Activated T-cell treated with anti-CD3 and anti-CD28 coated beads, Interleukin-2, amount 50 U/mL, for 24 hours (primary cell): ENCODE data around the gene PKIG.

ENCODE experiments used
- DNase-seq: peaks from one replicate; pipeline ENCODE4 v3.0.0-alpha.2; 2020
- H3K27ac Mint-ChIP-seq: 2 replicates; pipeline ENCODE4 v1.8.0; 2020; ENCODE audit warnings: mild to moderate bottlenecking, mixed read lengths
- H3K27me3 Mint-ChIP-seq: 2 replicates; pipeline ENCODE4 v1.8.0; 2020; ENCODE audit warnings: mixed read lengths
- H3K36me3 Mint-ChIP-seq: 2 replicates; pipeline ENCODE4 v1.8.0; 2020; ENCODE audit warnings: low read depth, mixed read lengths
- H3K4me1 Mint-ChIP-seq: 2 replicates; pipeline ENCODE4 v1.8.0; 2020; ENCODE audit warnings: low read depth, mixed read lengths
- H3K4me3 Mint-ChIP-seq: 2 replicates; pipeline ENCODE4 v1.8.0; 2020; ENCODE audit warnings: mild to moderate bottlenecking, moderate library complexity, mixed read lengths
- H3K9me3 Mint-ChIP-seq: 2 replicates; pipeline ENCODE4 v1.8.0; 2020; ENCODE audit warnings: mixed read lengths

PKIG gene

DNA sequence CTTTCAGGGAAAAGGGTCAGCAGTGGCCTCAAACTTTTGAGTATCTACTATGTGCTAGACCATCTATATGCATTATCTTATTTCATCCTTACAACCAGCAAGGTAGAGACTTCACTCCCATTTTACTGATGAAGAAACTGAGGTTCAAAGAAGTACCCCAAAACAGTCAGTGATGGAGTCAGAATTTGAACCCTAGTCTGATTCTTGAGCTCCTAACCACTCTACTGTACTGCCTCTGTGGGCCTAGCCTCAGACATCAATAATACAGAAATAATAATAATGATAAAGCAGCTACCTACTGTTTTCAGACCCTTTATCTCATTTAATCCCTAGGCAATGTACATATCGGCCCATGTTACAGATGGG lies 60.8 kb downstream of the PKIG start:
- H3K4me3 Mint-ChIP-seq: no peak overlapping the region
- H3K9me3 Mint-ChIP-seq: no peaks in the 10 kb centered on the region
- H3K4me1 Mint-ChIP-seq: peaks cover 64% of the 10 kb centered on the region
- peaks cover 8% of the 10 kb centered on the region for H3K36me3 Mint-ChIP-seq
- DNase-seq: no peak
- H3K27me3 Mint-ChIP-seq: no peaks in the 10 kb centered on the region
- H3K27ac Mint-ChIP-seq: peak overlapping the region; percentile 89

DNA sequence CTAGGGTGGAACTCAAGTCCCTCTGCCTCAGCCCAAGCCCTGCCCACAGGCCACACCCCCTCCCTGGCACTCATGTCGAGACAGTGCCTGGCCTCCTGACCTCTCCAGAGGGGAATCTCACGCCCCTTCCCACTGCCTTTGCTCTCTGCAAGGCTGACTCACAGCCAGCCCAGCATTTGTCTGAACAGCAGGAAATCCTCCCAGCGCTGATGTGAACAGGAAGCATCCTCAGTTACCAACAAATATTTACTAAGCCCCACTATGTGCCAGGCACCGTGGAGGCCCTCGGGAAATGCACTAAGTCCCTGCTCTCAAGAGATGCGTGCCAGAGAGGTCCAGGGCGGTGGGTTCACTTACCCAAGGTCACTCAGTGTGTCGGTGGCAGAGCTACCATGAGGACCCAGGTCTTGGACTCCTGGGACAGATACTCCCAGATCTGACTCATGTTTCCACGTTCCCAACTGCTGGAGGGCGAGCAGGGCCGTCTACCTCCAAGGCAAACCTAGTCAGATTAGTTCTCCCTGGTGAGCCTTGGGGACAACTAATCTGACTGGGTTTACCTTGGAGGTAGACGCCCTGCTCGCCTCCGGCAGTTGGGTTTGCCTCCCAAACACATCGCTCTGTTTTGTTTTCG lies 61.3 kb downstream of the PKIG start:
- peaks cover 7% of the 10 kb centered on the region for H3K36me3 Mint-ChIP-seq
- DNase-seq: peak; percentile 45
- H3K4me3 Mint-ChIP-seq: peak overlapping the region; percentile 15
- H3K9me3 Mint-ChIP-seq: no peaks in the 10 kb centered on the region
- H3K27ac Mint-ChIP-seq: peak overlapping the region; percentile 89
- H3K4me1 Mint-ChIP-seq: peaks cover 70% of the 10 kb centered on the region
- no peaks in the 10 kb centered on the region for H3K27me3 Mint-ChIP-seq

DNA sequence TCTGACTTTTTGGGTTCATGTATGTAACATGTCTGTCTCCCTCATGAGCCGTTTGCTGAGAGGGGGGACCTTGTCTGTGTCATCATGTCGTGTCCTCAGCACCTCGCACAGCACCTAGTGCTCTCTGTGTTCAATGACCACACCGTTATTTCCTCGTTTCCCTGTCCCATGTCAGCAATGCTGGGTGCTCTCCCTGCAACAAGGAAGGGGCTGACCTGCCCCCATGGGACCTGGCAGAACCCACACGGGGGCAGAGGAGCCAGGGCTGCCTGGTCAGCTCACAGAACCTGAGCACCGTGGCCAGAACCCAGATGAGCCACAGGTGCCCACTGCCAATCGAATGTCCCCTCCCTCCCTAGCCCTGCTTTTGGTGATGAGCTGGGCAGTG lies 61.8 kb downstream of the PKIG start:
- peak overlapping the region; percentile 87 for H3K27ac Mint-ChIP-seq
- H3K4me3 Mint-ChIP-seq: no peak overlapping the region
- H3K36me3 Mint-ChIP-seq: peaks cover 3% of the 10 kb centered on the region
- peaks cover 75% of the 10 kb centered on the region for H3K4me1 Mint-ChIP-seq
- no peaks in the 10 kb centered on the region for H3K27me3 Mint-ChIP-seq
- no peaks in the 10 kb centered on the region for H3K9me3 Mint-ChIP-seq
- peak; percentile 38 for DNase-seq

DNA sequence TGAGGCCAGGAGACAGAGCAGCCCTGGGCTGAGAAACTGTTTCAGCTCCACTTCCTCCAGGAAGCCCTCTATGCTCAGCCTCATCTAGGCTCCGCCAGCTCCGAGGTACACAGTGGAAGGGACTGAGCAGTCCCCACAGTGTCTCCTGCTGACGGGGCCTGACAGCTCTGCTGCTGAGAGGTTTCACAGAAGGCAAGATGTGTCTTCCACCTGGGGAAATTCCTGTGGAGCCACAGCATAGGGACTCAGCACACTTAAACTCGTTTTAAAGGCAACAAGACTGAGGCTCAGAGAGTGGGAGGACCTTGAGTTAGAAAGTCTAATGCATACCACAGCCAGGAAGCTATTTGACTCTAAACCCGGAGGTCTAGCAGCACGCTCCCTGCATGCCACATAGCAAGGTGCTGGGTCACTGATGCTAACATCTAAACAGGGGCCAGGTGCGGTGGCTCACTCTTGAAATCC lies 62.3 kb downstream of the PKIG start:
- peak overlapping the region; percentile 20 for H3K4me3 Mint-ChIP-seq

DNA sequence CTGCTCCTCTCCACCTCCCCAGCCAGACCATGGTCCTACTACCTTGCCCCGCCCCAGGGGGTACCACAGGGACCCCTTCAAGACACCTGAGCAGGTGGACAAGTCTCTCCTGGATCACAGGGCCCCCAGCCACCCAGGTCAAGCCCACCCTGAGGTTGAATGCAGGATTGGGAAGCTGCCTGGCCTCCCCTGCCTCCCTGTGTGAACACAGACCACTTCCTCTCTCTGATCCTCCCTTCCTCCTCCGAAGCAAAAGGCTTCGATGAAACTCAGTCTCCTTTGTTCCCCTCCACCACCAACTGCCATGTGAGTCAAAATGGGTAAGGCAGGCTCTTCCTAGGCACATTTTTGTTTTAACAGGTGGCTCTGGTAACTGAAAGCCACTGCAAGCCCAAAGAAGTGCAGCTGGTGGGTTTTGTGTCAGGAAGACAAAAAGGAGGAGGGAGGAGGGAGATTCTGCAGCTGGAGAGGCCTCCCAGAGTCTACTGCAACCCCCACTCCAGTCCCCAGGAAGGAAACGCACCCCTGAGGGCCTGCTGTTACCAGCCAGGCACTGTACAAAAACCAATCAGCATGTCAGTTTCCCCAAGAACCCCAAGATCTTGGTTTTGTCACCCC lies 63.8 kb downstream of the PKIG start:
- H3K36me3 Mint-ChIP-seq: peaks cover 2% of the 10 kb centered on the region
- no peaks in the 10 kb centered on the region for H3K9me3 Mint-ChIP-seq
- peak overlapping the region; percentile 2 for H3K4me3 Mint-ChIP-seq
- DNase-seq: peak; percentile 44
- peaks cover 91% of the 10 kb centered on the region for H3K4me1 Mint-ChIP-seq
- no peaks in the 10 kb centered on the region for H3K27me3 Mint-ChIP-seq
- peak overlapping the region; percentile 73 for H3K27ac Mint-ChIP-seq

More for the DNA sequence above, 62.3 kb downstream of the PKIG start:
- Mint-ChIP-seq H3K27me3 (no peaks in the 10 kb centered on the region), H3K27ac (peak overlapping the region; percentile 87), H3K36me3 (peaks cover 1% of the 10 kb centered on the region), H3K4me1 (peaks cover 78% of the 10 kb centered on the region), H3K9me3 (no peaks in the 10 kb centered on the region)
- DNase-seq: peak; percentile 58

DNA sequence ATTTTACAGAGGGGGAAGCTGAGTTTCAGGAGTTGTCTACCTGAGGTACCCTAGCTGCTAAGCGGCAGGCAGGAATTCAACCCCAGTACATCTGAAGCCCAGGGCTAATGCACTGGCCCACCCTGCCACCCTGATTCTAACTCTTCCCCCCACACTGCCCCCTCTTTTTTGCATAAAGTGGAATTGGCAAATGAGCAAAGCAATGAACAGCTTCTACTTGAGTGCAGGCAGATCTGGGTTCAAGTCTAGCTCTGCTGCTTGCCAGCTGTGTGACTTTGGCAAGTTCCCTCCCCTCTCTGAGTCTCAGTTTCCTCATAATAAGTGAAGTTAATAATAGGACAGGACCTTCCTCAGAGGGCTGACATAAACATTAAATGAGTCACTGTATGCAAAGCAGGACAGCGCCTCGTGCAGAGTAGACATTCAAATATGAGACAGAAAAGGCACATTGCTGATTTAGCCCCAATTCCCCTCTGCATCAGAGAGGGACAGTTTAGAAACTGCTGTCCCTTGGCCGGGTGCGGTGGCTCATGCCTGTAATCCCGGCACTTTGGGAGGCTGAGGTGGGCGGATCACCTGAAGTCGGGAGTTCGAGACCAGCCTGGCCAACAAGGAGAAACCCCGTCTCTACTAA lies 64.4 kb downstream of the PKIG start:
- Mint-ChIP-seq H3K36me3 (peaks cover 2% of the 10 kb centered on the region), H3K27me3 (no peaks in the 10 kb centered on the region), H3K4me3 (no peak overlapping the region), H3K9me3 (no peaks in the 10 kb centered on the region), H3K27ac (peak overlapping the region; percentile 73), H3K4me1 (peaks cover 87% of the 10 kb centered on the region)
- DNase-seq: no peak

DNA sequence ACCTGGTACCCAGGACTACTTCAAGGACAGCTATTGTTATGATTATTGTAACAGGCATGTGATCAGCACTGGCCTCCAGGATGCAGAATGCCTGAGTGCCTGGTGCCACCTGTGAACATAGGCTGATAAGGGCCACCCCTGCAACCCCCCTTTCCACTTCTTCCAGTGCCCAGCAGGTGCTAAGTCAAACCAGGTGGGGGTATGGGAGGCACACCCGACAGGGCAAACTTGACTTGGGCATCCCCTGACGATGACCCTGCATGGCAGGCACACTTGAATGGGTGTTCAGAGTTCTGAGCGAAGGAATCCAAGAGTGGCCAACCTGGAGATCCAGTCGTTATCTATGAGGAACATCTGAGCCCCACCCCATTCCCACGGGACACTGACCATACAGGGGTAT lies 65.7 kb downstream of the PKIG start:
- no peak for DNase-seq
- Mint-ChIP-seq H3K27ac (peak overlapping the region; percentile 22), H3K9me3 (no peaks in the 10 kb centered on the region), H3K36me3 (peaks cover 2% of the 10 kb centered on the region), H3K27me3 (no peaks in the 10 kb centered on the region), H3K4me1 (peaks cover 82% of the 10 kb centered on the region), H3K4me3 (no peak overlapping the region)

DNA sequence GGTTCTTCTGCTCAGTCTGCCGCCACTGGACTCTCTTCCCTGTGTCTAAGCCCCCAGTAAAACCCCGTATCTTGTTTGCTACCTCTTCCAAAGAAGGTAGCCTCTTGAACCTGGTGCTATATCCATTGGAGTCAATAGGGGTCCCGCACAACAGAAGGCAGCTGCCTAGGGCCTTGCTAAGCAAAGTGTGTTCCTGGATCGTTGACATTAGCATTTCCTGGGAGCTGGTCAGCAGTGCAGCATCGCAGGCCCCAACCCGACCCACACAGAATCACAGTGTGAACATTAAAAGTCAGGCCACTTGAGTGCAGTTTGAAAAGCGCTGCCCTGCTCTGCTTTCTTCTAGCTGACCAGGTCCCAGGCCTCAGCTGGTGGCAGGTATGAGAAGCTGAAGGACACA lies 66.2 kb downstream of the PKIG start:
- H3K4me1 Mint-ChIP-seq: peaks cover 80% of the 10 kb centered on the region
- no peaks in the 10 kb centered on the region for H3K27me3 Mint-ChIP-seq
- H3K4me3 Mint-ChIP-seq: no peak overlapping the region
- no peaks in the 10 kb centered on the region for H3K9me3 Mint-ChIP-seq
- peak overlapping the region; percentile 22 for H3K27ac Mint-ChIP-seq
- peaks cover 2% of the 10 kb centered on the region for H3K36me3 Mint-ChIP-seq
- DNase-seq: no peak

DNA sequence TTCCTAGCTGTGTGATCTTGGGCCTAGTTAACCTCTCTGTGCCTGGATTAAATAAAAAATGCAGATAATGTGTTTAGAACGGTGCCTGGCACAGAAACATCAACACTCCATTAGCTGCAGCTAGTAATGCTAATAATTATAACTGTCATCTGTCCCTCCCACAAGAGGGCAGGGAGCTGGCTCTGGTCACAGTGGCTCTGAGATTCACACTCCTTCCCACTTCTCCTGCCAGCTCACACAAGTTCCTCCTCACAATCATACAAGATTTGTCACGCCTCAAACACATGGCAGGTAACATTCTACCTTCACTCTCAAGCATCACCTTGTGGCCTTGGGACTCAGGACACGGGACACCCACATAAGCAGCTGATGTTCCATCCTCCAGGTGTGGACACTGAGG lies 66.7 kb downstream of the PKIG start:
- Mint-ChIP-seq H3K4me3 (peak overlapping the region; percentile 18), H3K9me3 (no peaks in the 10 kb centered on the region), H3K27me3 (no peaks in the 10 kb centered on the region), H3K27ac (peak overlapping the region; percentile 69), H3K4me1 (peaks cover 74% of the 10 kb centered on the region), H3K36me3 (peaks cover 2% of the 10 kb centered on the region)
- DNase-seq: no peak

DNA sequence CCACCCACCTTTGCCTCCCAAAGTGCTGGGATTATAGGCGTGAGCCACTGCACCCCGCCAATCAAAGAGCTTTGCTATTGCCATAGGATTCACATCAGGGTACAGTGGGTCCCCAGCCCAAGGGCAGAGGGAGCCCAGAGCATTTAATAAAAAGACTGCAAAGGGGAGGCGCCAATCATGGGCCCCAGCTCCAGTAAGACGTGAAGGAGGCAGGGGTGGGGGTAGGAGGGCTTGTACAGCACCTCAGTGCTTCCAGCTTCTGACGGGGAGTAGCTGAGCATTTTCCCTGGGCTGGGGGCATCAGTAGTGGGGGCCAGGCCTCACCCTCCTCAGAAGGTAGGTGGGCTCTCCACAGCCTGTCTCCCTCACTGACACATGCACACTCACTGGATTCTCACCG lies 67.6 kb downstream of the PKIG start:
- H3K27me3 Mint-ChIP-seq: no peaks in the 10 kb centered on the region
- DNase-seq: no peak
- peak overlapping the region; percentile 84 for H3K27ac Mint-ChIP-seq

DNA sequence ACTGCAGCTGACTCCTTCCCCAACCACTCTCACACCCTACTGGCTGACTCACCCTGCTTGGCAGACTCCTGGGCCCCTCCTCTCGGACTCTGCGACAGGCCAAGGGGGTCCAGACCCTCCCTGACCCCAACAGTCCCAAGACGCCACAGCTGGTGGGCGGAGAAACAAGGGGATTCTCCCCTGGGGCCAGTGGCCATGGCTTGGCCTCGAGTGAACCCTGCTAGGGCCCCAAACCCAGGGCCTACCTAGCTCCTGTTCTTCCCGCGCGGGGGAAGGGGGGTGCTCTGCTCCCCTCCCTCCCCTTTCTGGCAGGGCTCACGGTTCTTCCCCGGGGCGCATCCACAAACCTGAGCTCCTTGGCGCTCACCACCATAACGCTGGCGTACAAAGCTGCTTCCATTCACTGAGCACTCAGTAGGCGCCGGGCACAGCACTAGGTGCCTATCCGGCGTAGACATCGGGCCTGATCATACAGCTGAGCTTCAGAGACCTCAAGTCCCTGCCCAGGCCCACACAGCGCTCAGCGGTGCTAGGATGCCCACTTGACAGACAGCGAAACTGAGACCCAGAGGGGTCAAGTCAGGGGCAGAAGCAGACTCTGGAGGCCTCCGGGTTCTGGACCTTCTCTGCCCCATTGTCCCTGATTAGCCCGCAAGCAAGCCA lies 68.5 kb downstream of the PKIG start:
- peak; percentile 71 for DNase-seq
- no peaks in the 10 kb centered on the region for H3K27me3 Mint-ChIP-seq
- peak overlapping the region; percentile 84 for H3K27ac Mint-ChIP-seq
- H3K4me1 Mint-ChIP-seq: peaks cover 58% of the 10 kb centered on the region
- peak overlapping the region; percentile 77 for H3K4me3 Mint-ChIP-seq
- H3K9me3 Mint-ChIP-seq: no peaks in the 10 kb centered on the region
- H3K36me3 Mint-ChIP-seq: peaks cover 2% of the 10 kb centered on the region

More for the DNA sequence above, 67.6 kb downstream of the PKIG start:
- Mint-ChIP-seq H3K36me3 (peaks cover 2% of the 10 kb centered on the region), H3K4me1 (peaks cover 66% of the 10 kb centered on the region), H3K9me3 (no peaks in the 10 kb centered on the region), H3K4me3 (peak overlapping the region; percentile 77)

DNA sequence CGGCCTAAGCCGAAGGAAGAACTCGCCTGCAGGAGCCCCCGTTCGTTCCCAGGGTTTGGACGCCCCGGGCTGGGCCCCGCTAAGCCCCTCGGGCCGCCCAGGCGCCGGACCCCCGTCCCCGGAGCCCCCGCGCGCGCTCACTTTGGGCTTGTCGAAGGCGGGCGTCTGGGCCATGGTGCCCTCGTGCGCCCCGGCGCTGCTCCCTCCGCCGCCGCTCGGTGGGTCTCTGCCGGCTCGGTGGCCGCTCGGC lies 69.0 kb downstream of the PKIG start:
- Mint-ChIP-seq H3K9me3 (no peaks in the 10 kb centered on the region), H3K4me1 (peaks cover 53% of the 10 kb centered on the region), H3K36me3 (peaks cover 2% of the 10 kb centered on the region), H3K27me3 (no peaks in the 10 kb centered on the region), H3K27ac (peak overlapping the region; percentile 84), H3K4me3 (peak overlapping the region; percentile 77)
- no peak for DNase-seq

DNA sequence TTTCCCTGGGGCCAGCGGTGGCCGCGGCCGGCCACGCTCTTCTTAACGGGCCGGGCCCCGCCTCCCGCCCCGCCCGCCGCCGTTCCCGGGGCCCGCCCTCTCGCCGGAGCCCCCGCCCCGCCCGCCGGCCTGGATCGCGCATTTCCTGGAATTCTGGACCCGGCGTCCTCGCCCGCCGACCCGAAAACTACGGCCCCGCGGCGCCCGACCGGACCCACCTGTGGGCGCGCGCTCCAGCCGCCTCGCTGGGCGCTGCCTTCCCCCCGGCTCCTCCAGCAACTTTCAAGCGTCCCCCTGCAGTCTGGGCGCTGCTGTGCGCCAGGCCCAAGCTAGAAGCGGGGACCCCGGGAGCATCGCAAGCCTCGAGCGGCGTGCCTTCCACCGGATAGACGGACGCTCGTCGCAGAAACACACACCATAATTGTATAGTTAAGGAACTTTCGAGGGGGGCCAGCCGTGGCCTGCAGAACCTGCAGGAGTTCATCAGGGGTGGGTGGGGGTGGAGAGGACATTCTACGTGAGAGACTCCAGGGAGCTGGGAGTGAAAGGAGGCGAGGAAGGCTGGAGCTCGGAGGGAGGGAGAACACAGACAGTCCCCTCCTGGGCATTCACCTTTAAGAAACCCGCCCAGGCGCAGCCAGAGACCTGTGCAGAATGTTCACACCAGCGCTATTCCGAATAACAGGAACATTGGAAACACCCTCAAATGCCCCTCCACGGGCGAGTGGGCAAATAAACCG lies 69.5 kb downstream of the PKIG start, which contains the start of gene ADA:
Gene ADA (minus strand): TSS at position 16 of the 740 bp plus-strand sequence. CDS start 92 bp downstream, outside the sequence.
- Mint-ChIP-seq H3K9me3 (no peaks in the 10 kb centered on the region), H3K4me3 (peak within 1 kb of the TSS; percentile 77), H3K27ac (peak within 1 kb of the TSS; percentile 84), H3K4me1 (peaks cover 48% of the 10 kb centered on the region), H3K36me3 (peaks cover 2% of the 10 kb centered on the region), H3K27me3 (no peaks in the 10 kb centered on the region)
- DNase-seq: peak; percentile 71

DNA sequence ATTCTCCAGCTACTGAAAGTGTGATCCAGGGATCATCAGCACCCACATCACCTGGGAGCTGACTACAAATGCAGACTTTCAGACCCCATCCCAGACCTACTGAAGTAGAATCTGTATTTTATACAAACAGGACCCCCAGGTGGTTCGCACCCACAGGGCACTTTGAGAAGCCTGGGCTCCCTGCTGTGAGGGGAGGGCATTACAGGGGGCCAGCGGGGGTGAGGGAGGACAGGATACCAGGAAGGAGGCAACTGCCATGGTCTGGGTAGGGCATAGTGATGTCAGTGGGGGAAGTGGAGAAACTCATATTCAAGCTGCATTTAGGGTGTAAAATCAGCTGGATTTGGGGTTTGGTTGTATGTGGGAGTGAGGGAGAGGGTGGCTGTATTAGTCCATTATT lies 71.2 kb downstream of the PKIG start:
- H3K9me3 Mint-ChIP-seq: no peaks in the 10 kb centered on the region
- peaks cover 2% of the 10 kb centered on the region for H3K36me3 Mint-ChIP-seq
- H3K27me3 Mint-ChIP-seq: no peaks in the 10 kb centered on the region
- DNase-seq: no peak
- peak overlapping the region; percentile 42 for H3K4me3 Mint-ChIP-seq
- peaks cover 32% of the 10 kb centered on the region for H3K4me1 Mint-ChIP-seq
- no peak overlapping the region for H3K27ac Mint-ChIP-seq
